ENCODE data around the gene TMIGD3. TPM values are rescaled to one million over a fixed set of nuclear protein-coding genes. Genes with fewer than 3 reads are reported as not detected.

TMIGD3 gene
- total RNA-seq, 1 donor from 2014 or later, result 0.89 TPM

Other genes starting within 250 kb of the TMIGD3 start
- not detected for gene CHIA, start 212.8 kb downstream of the TMIGD3 start, total RNA-seq
- gene OVGP1, start 75.9 kb downstream of the TMIGD3 start, total RNA-seq, result 0.35 TPM
- gene WDR77, start 54.4 kb downstream of the TMIGD3 start, total RNA-seq, result 25.4 TPM
- gene ATP5PB, start 54.2 kb downstream of the TMIGD3 start, total RNA-seq, result 680 TPM
- 5.6 TPM for gene C1orf162, start 29.6 kb downstream of the TMIGD3 start, total RNA-seq
- gene ADORA3, start within 50 bp of the TMIGD3 start, total RNA-seq, result 3.3 TPM
- gene RAP1A, start 116.2 kb upstream of the TMIGD3 start, total RNA-seq, result 97.2 TPM
- gene INKA2, start 235.8 kb upstream of the TMIGD3 start, total RNA-seq, result 28.4 TPM

Data from Right ventricle myocardium superior (tissue), 1 donor.